GM19438 (cell line): ENCODE data around the gene RNF183.

Source experiments
- ATAC-seq: cut with Tn5 transposase; IDR thresholded peaks from one replicate; pipeline ENCODE4 v1.9.1; 2021; ENCODE audit warnings: low read depth; ENCODE audit not compliant: unreplicated experiment

Gene RNF183

DNA sequence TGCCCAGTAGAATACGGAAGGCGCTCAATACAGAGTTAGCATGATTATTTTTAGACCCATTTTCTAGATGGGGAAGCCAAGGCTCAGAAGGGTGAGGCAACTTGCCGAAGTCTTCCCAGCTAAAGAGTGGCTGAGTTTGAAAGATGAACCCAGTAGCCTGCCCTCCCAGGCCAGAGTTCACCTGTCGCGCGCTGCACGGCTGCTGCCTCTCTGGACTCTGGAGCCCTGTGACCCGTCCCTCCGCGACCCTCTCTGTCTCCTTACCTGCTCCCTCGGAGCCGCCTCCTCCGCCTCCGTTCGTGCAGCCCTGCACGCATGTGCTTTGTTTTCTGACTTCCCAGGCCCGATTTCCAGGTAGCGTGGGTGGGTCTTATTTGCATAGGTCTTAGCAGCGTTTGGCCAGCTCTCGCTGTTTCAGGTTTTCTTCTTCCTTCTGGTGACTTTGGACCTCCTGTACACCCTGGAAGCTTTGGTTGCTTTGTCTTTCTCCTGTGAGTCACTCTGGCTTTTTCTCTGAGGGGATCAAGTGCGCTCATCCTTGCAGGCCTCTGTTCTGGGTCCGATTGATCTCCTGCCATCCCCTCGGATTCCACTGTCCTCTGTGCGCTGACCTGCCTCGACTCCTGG, at the start of gene RNF183:
RNF183 (minus strand) TSS at position 585 of the 627 bp plus-strand sequence. CDS start 5,192 bp downstream, outside the sequence.
- ATAC-seq: no peak

GRCh38 chr9:113352411-113352810, 49.2 kb upstream of the RNF183 start:
- ATAC-seq: no peak

DNA sequence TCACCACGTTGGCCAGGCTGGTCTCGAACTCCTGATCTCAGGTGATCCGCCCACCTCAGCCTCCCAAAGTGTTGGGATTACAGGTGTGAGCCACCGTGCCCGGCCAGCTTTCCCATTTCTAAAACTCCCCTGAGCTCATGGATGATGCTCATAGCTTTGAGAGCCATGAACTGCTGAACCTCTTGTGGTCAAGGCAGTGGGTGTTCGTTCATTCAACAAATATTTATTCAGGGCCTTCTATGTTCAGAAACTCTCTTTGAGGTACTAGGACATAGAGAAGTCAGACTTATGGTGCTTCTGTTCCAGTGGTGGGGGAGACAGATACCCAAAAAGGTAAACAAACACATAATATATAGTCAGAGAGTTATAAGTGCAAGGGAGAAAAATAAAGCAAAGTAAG, 48.8 kb upstream of the RNF183 start:
- ATAC-seq: no peak

- peak; percentile 44 for ATAC-seq
These were observed 47.8 kb upstream of the RNF183 start for GRCh38 chr9:113350937-113351336.

DNA sequence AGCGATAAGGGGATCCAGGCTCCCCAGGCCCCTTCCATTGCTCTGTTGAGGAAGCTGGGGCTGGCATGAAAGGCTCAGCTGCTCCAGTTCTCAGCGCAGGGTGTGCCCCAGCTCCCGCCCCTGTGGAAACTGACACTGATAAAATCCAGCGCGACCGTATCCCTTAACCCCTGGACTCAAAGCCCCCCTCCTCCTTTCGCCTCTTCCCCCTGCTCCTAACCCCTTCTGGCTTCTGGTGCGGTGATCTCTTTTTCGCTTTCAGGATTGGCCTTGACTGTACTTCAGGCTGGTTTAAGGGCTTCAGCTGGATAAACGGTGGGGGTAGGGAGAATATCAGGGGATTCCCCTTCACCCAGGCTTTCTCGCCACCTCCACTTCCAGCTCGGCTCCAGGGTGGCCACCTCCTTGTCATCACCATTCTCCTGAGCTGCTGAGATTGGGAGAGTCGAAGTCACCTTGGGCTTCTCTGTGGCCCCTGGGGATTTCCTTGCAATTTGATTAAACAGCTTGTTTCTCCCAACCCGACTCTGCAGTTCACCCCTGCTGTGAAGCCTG, 47.0 kb upstream of the RNF183 start:
- no peak for ATAC-seq

- ATAC-seq: no peak
These were observed 46.4 kb upstream of the RNF183 start, which contains the start of gene BSPRY for GRCh38 chr9:113349445-113350094. BSPRY (plus strand) TSS chr9:113349541; CDS start chr9:113349580, 39 bp downstream.

GRCh38 chr9:113349066-113349444, 45.9 kb upstream of the RNF183 start:
- ATAC-seq: no peak

- no peak for ATAC-seq
These were observed 45.3 kb upstream of the RNF183 start for GRCh38 chr9:113348437-113348836.

DNA sequence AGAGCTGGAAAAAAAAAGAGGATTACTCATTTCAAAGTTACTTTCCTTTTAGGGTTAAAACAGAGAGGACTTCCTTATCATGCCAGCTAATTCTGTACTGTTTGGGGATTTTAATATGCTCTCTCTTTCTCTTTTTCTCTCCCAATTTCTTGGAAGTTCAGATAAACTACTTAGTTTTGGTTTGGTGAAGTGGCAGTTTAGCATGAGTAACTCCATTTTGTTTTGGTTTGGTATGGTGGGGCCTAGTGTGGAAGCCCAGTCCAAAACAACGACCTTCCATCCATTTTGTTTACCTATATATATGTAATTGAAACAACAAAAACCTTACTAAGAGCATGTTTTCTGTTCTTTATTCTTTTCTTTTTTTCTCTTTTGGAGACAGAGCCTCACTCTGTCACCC, 42.5 kb upstream of the RNF183 start:
- ATAC-seq: no peak

- ATAC-seq: no peak
These were observed 42.0 kb upstream of the RNF183 start for GRCh38 chr9:113345190-113345589.

GRCh38 chr9:113343732-113344231, 40.6 kb upstream of the RNF183 start:
- no peak for ATAC-seq

- ATAC-seq: no peak
These were observed 38.7 kb upstream of the RNF183 start for GRCh38 chr9:113341712-113342410.

GRCh38 chr9:113340011-113340699, 37.0 kb upstream of the RNF183 start, which contains the start of gene WDR31:
WDR31 (minus strand) TSS chr9:113340275; CDS start chr9:113332022, 8,253 bp downstream.
- peak; percentile 98 for ATAC-seq

- ATAC-seq: no peak
These were observed 34.5 kb upstream of the RNF183 start for GRCh38 chr9:113337714-113338113.

GRCh38 chr9:113331780-113332179, 28.6 kb upstream of the RNF183 start:
- no peak for ATAC-seq

DNA sequence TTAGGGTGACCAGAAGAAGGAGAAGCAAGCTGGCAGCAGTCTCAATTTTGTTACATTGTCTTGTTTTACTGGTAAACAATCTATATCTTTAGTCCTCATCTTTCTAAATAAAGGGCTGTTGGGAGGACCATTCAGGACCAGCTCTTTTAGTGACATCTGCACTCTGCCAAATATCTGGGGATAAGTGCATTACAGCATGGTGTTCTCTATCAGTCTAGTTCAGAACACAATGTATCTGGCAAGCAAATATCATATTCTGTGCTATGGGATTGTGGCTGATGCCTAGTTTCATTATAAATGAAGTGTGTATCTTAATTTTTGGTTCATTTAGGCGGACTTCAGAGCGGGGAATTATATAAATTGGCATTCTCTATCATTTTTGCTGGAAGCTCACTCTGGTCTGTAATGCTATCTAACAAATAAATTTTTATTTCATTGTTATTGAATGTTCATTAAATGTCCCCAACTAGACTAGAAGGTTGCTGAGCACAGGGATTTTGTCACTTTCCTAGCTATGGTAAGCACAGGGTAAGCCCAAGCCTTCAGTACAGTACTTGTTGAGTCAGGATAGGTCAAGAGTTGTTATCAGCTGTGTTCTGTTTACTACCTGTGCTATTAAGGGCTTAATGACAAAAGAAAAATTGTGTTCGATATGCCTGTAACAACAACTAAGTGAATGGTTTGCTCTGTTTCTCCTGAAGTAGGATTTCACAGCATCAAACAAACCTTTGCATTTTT, 25.0 kb upstream of the RNF183 start:
- ATAC-seq: no peak

- no peak for ATAC-seq
These were observed 23.1 kb upstream of the RNF183 start for GRCh38 chr9:113326230-113326629.

- ATAC-seq: no peak
These were observed 19.5 kb upstream of the RNF183 start for GRCh38 chr9:113322671-113323070.

- no peak for ATAC-seq
These were observed 16.9 kb upstream of the RNF183 start for GRCh38 chr9:113320051-113320450.

DNA sequence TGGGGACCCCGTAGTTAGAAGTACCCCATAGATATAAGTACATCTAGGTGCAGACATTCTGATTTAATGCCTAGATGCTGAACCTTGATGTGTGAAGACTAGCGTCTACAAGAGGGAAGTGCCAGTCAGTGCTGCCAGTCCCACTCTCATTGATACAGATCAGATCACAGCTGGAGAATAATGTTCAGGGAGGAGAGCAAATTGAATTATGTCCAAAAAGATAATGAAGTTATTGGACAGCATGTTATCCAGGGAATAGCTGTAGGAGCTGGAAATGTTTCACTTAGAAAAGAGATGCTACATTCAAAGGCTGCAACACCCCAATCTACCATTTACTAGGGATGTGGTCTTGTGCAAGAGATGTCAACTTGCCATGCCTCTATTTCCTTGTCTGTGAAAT, 15.9 kb upstream of the RNF183 start:
- ATAC-seq: no peak
